Measurements from ENCODE around the gene ZSWIM8. TPM values are rescaled to one million over a fixed set of nuclear protein-coding genes. Genes with fewer than 3 reads are reported as not detected.
"Not testable (repeated sequence)": the region's sequence is repeated elsewhere in the genome, so short reads cannot be mapped to it uniquely, and the experiment has no call there.

Gene ZSWIM8
- total and polyA plus RNA-seq, 2 experiments from 2014 or later, result 20.5 to 30.4 TPM

GRCh38 chr10:73786512-73786885 is 1.1 kb downstream of the ZSWIM8 start (continued):
- TF ChIP-seq ZNF462 (CRISPR knock-in tag; IDR thresholded peaks at IDR 0.05) (no peak), ZNF331 (CRISPR knock-in tag; IDR thresholded peaks at IDR 0.05; ENCODE audit: low read depth) (no peak), REST (IDR thresholded peaks at IDR 0.05; ENCODE audit: unreplicated experiment) (no peak)

- H2AFZ ChIP-seq; ATAC-seq; H3K9me3 Mint-ChIP-seq; H3K36me3 ChIP-seq (ENCODE audit: insufficient read depth); H3K9me2 ChIP-seq (ENCODE audit: insufficient read depth); H3K4me1 ChIP-seq (ENCODE audit: insufficient read depth); H3K27me3 ChIP-seq (ENCODE audit: insufficient read depth); H3K27ac ChIP-seq (ENCODE audit: low read depth); DNase-seq (ENCODE audit: low spot score); H3K27ac Mint-ChIP-seq: not testable (repeated sequence)
- H3K4me3 Mint-ChIP-seq, result peak overlapping the region; percentile 100
- H3K36me3 Mint-ChIP-seq (ENCODE audit: low read depth), result peaks cover 22% of the 10 kb centered on the region
- H3K79me2 ChIP-seq (replicated peaks; ENCODE audit: insufficient read depth), result peaks cover 36% of the 10 kb centered on the region
- peaks cover 19% of the 10 kb centered on the region for H4K20me1 ChIP-seq (replicated peaks; ENCODE audit: insufficient read depth)
- H3K4me3 ChIP-seq, result peak overlapping the region; percentile 57; the same call in 1 of the 2 replicates
- peaks cover 19% of the 10 kb centered on the region for H3K4me1 Mint-ChIP-seq
- H3K27me3 Mint-ChIP-seq (ENCODE audit: insufficient read depth, low read depth, poor library complexity), result peaks cover 22% of the 10 kb centered on the region
- peak overlapping the region; percentile 99 for H3K4me2 ChIP-seq
- H3F3A ChIP-seq (replicated peaks; ENCODE audit: low read depth), result peaks cover 10% of the 10 kb centered on the region; the same call in 1 of the 2 replicates
These were observed 1.8 kb downstream of the ZSWIM8 start for GRCh38 chr10:73787031-73787800.

All from GM23338 (cell line).